Mucosa of stomach (tissue), 1 donor: Measurements from ENCODE around the gene LRSAM1.

ENCODE experiments used
- H3K27me3 ChIP-seq: one replicate; pipeline ENCODE4 v1.7.0; 2013; ENCODE audit warnings: mild to moderate bottlenecking, low read length; ENCODE audit not compliant: control insufficient read depth, insufficient read depth
- H3K36me3 ChIP-seq: one replicate; pipeline ENCODE4 v1.7.0; 2013; ENCODE audit warnings: low read length; ENCODE audit not compliant: control insufficient read depth, insufficient read depth
- H3K4me1 ChIP-seq: one replicate; pipeline ENCODE4 v1.7.0; 2013; ENCODE audit warnings: mild to moderate bottlenecking, low read length; ENCODE audit not compliant: control insufficient read depth, insufficient read depth
- H3K4me3 ChIP-seq: one replicate; pipeline ENCODE4 v1.7.0; 2013; ENCODE audit warnings: low read length
- H3K9ac ChIP-seq: one replicate; pipeline ENCODE4 v1.7.0; 2013; ENCODE audit warnings: mild to moderate bottlenecking, low read length, moderate library complexity
- H3K9me3 ChIP-seq: one replicate; pipeline ENCODE4 v1.7.0; 2013; ENCODE audit warnings: mild to moderate bottlenecking, low read length, moderate library complexity; ENCODE audit not compliant: control insufficient read depth
- donor health status: Pancreatic carcinoma.

The LRSAM1 gene

GRCh38 chr9:127473501-127473900 lies 22.2 kb downstream of the LRSAM1 start:
- no peaks in the 10 kb centered on the region for H3K4me1 ChIP-seq
- H3K9ac ChIP-seq: no peak overlapping the region
- H3K27me3 ChIP-seq: no peaks in the 10 kb centered on the region
- no peaks in the 10 kb centered on the region for H3K9me3 ChIP-seq
- no peaks in the 10 kb centered on the region for H3K36me3 ChIP-seq
- no peak overlapping the region for H3K4me3 ChIP-seq

DNA sequence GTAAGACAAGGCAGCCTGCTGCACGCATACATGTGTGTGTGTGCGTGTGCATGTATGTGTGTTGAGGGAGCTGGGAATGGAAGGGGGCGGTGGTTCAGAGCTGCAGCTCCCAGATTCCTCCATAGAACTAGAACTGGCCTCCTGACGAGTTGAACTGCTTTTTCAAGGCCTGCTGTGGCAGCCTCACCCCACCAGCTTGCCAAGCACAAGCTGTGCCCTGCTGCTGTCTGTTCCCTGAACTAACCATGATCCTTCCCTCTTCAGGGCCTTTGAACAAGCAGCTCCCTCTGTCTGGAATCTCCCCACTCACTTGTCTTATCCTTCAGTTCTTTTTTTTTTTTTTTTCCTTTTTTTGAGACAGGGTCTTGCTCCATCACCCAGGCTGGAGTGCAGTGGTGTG lies 22.6 kb downstream of the LRSAM1 start:
- Histone ChIP-seq H3K4me3 (no peak overlapping the region), H3K36me3 (no peaks in the 10 kb centered on the region), H3K9ac (no peak overlapping the region), H3K9me3 (no peaks in the 10 kb centered on the region), H3K4me1 (no peaks in the 10 kb centered on the region), H3K27me3 (no peaks in the 10 kb centered on the region)

- H3K9me3 ChIP-seq: no peaks in the 10 kb centered on the region
- H3K27me3 ChIP-seq: no peaks in the 10 kb centered on the region
- H3K4me3 ChIP-seq: no peak overlapping the region
- H3K4me1 ChIP-seq: no peaks in the 10 kb centered on the region
- H3K9ac ChIP-seq: no peak overlapping the region
- H3K36me3 ChIP-seq: peaks cover 6% of the 10 kb centered on the region
Measured at GRCh38 chr9:127474592-127474991, 23.3 kb downstream of the LRSAM1 start.

DNA sequence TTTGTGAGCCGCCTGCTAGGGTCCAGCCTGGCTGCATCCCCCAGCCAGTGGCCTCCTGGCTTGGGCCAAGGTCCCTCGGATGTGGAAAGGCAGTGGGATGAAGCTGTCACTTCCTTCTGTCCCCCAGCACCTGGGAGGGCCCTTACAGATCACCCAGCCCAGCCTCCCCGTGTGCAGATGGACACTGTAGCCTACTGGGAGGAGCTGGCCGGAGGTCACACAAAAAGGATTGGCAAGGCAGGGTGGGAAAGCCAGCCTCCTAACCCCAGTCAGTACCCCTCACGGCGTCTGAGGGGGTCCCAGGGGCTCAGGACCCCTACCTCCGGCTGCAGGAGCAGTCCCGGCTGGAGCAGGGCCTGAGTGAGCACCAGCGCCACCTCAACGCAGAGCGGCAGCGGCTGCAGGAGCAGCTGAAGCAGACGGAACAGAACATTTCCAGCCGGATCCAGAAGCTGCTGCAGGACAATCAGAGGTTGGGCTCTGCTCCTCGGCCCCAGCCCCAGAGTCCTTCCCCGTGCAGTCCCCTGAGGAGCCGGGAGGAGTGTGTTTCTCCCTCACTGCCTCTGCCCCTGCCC lies 28.3 kb downstream of the LRSAM1 start:
- Histone ChIP-seq H3K4me3 (no peak overlapping the region), H3K27me3 (no peaks in the 10 kb centered on the region), H3K36me3 (peaks cover 7% of the 10 kb centered on the region), H3K9me3 (no peaks in the 10 kb centered on the region), H3K4me1 (no peaks in the 10 kb centered on the region), H3K9ac (no peak overlapping the region)

DNA sequence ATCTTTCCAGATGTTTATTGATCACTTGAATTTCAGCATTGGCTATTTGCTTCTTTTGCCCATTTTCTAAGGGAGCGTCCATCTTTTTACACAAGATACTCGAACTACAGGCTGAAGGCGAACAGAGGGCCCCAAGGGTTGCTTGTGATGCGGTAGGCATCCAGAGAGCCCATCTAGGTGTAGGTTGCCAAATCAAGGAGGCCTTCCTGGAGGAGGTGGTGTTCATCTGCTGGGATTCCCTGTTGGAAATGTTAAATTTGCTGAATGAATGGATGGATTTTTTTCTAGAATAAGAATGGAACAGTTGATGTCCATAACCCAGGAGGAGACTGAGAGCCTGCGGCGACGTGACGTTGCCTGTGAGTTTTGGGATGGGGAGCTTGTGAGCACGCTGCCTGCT lies 31.4 kb downstream of the LRSAM1 start:
- Histone ChIP-seq H3K27me3 (no peaks in the 10 kb centered on the region), H3K9me3 (no peaks in the 10 kb centered on the region), H3K4me1 (no peaks in the 10 kb centered on the region), H3K36me3 (peaks cover 7% of the 10 kb centered on the region), H3K4me3 (no peak overlapping the region), H3K9ac (no peak overlapping the region)

DNA sequence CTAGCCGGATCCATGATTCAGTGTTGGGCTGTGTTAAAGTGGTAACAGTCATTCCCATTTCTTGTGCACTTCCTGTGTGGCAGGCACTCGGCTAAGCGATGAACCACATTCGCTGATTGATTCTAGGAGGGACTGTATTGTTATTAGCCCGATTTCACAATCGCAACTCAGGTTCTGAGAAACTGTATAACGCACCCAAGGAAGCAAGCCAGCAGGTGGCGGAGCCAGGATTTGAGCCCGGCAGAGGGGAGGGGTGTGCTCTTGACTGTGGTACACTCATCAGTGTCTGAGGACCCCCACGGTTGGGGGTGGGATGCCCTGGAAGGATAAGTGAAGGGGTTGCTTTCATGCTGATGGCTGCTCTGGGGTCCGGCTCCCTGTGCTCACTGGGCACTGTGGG lies 34.7 kb downstream of the LRSAM1 start:
- Histone ChIP-seq H3K4me1 (no peaks in the 10 kb centered on the region), H3K27me3 (no peaks in the 10 kb centered on the region), H3K9me3 (no peaks in the 10 kb centered on the region), H3K4me3 (no peak overlapping the region), H3K9ac (no peak overlapping the region), H3K36me3 (peaks cover 5% of the 10 kb centered on the region)

DNA sequence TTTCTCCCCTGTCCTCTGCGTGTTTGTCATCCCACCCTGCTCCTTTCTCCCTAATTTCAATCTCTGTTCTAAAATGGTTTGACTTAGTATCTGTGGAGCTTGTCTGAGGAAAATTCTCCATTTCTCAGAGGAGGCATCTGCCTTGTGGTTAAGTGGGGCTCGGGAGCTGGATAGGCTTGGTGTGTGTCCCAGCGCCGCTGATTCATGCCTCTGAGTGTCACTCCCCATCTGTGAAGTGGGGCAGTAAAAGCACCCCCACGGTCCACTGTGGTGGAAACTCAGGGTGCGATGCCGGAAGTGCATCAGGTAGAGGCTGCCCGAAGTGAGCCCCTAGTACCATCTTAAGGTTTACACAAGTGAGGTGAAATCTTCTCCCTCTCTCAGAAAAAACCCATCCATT lies 37.6 kb downstream of the LRSAM1 start:
- no peaks in the 10 kb centered on the region for H3K27me3 ChIP-seq
- H3K4me3 ChIP-seq: no peak overlapping the region
- H3K36me3 ChIP-seq: peaks cover 5% of the 10 kb centered on the region
- no peak overlapping the region for H3K9ac ChIP-seq
- no peaks in the 10 kb centered on the region for H3K4me1 ChIP-seq
- no peaks in the 10 kb centered on the region for H3K9me3 ChIP-seq

- no peaks in the 10 kb centered on the region for H3K4me1 ChIP-seq
- no peak overlapping the region for H3K4me3 ChIP-seq
- H3K9me3 ChIP-seq: no peaks in the 10 kb centered on the region
- peaks cover 5% of the 10 kb centered on the region for H3K36me3 ChIP-seq
- no peaks in the 10 kb centered on the region for H3K27me3 ChIP-seq
- no peak overlapping the region for H3K9ac ChIP-seq
Measured at GRCh38 chr9:127489471-127490115, 38.3 kb downstream of the LRSAM1 start.

- Histone ChIP-seq H3K36me3 (peaks cover 5% of the 10 kb centered on the region), H3K4me3 (no peak overlapping the region), H3K27me3 (no peaks in the 10 kb centered on the region), H3K9ac (no peak overlapping the region), H3K4me1 (no peaks in the 10 kb centered on the region), H3K9me3 (no peaks in the 10 kb centered on the region)
Measured at GRCh38 chr9:127490535-127491230, 39.4 kb downstream of the LRSAM1 start.

DNA sequence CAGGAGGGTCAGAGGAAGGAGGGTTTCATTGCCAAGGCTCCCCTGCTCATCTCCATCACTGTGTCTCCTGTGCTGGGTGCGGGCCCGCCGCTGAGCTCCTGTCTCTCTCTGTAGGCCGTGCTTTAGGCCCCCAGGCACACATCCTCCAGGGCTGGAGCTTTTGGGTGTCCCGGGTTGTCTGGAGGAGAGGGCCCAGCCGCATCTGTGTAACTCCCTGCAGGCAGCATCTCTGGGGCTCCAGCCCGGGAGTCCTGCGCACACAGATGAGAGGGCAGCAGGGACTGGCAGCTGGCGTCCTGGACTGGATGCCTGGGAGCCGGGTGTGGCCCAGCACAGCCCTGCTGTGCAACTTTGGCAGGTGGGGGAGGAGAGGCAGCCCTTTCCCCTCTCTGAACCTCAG lies 40.2 kb downstream of the LRSAM1 start:
- Histone ChIP-seq H3K9me3 (no peaks in the 10 kb centered on the region), H3K4me3 (no peak overlapping the region), H3K27me3 (no peaks in the 10 kb centered on the region), H3K9ac (no peak overlapping the region), H3K4me1 (no peaks in the 10 kb centered on the region), H3K36me3 (peaks cover 7% of the 10 kb centered on the region)

GRCh38 chr9:127492616-127493015 lies 41.3 kb downstream of the LRSAM1 start:
- H3K4me3 ChIP-seq: no peak overlapping the region
- peaks cover 18% of the 10 kb centered on the region for H3K36me3 ChIP-seq
- no peak overlapping the region for H3K9ac ChIP-seq
- no peaks in the 10 kb centered on the region for H3K4me1 ChIP-seq
- H3K9me3 ChIP-seq: no peaks in the 10 kb centered on the region
- H3K27me3 ChIP-seq: no peaks in the 10 kb centered on the region

DNA sequence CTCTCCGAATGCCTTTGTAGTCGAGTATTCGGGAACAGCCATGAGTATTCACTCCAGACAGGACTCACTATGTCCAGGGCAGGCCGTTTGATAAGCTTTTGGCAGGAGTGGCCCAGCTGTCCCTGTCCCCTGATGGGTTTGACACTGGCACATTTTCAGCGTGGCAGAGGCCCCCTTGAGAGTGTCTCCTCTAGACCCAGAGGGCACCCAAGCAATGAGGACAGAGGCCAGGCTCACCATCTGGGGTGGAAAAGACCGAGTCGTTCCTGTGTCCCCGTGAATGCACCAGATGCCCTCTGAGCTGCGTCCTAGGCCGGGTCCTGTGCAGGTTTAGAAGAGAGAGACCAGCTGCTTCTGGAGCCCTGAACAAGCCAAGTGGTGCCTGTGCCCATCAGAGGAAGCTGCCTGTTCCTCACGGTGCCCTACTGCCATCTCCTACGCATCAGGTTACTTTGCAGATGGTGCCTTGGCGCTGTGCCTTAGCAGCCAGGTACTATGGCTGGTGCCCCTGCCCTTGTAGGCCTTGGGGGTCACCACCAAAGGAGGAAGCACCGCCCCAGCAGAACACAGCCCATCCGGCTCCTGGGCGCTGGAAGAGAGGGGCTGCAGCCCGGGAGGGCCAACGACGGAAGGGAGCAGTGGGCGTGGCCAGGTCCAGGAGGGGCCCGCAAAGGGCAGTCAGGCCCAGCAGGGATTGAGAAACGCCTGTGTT lies 42.4 kb downstream of the LRSAM1 start:
- no peaks in the 10 kb centered on the region for H3K4me1 ChIP-seq
- peaks cover 20% of the 10 kb centered on the region for H3K36me3 ChIP-seq
- H3K27me3 ChIP-seq: no peaks in the 10 kb centered on the region
- no peak overlapping the region for H3K4me3 ChIP-seq
- H3K9me3 ChIP-seq: no peaks in the 10 kb centered on the region
- H3K9ac ChIP-seq: no peak overlapping the region
